HEK293 (cell line): ENCODE results near the gene FRMD4A.

Source experiments
- CTCF ChIA-PET: fragments of 350-600 bp; formaldehyde crosslinking; extraction: SDS; loops from one replicate; lab custom pipeline; 2021; ENCODE audit warnings: antibody characterized with exemption; lab: Yijun Ruan, JAX
- POLR2A ChIA-PET: fragments of 300-600 bp; formaldehyde crosslinking; extraction: SDS; loops from one replicate; lab custom pipeline; 2020; ENCODE audit warnings: antibody characterized with exemption, inconsistent platforms; lab: Yijun Ruan, JAX
- H3K27ac ChIP-seq: fragments of 200-500 bp; sonication (Bioruptor generic); 2 replicates; pipeline ENCODE4 v1.5.1; 2014; ENCODE audit warnings: low read depth, low read length, control low read depth, inconsistent platforms; ENCODE audit errors: extremely low read depth
- H3K36me3 ChIP-seq, 2 experiments: fragments of 200-500 bp in 1 of 2; sonication (Bioruptor generic) in 1 of 2; 1 replicate in 1 of 2; 2 replicates in 1 of 2; pipeline ENCODE4 v1.5.1; 2014 to 2017; ENCODE audit warnings: inconsistent platforms in 2 of 2, low read length in 2 of 2; ENCODE audit not compliant: control insufficient read depth in 2 of 2, insufficient read depth in 1 of 2
- H3K4me1 ChIP-seq: fragments of 200-500 bp; sonication (Bioruptor generic); 2 replicates; pipeline ENCODE4 v1.5.1; 2014; ENCODE audit warnings: mild to moderate bottlenecking, low read length, inconsistent platforms; ENCODE audit not compliant: control insufficient read depth, insufficient read depth
- H3K4me3 ChIP-seq: 2 replicates; pipeline ENCODE4 v1.5.1; 2011; ENCODE audit warnings: low read depth, mild to moderate bottlenecking, control low read depth, low read length, moderate library complexity
- H3K9me3 ChIP-seq: fragments of 200-500 bp; sonication (Bioruptor generic); 2 replicates; pipeline ENCODE4 v1.5.1; 2014; ENCODE audit warnings: low read depth, low read length, inconsistent platforms; ENCODE audit not compliant: control insufficient read depth, insufficient read depth
- EGR2 ChIP-seq: fragments of 450-650 bp; formaldehyde crosslinking; IDR thresholded peaks from 2 replicates; pipeline ENCODE4 v1.5.1; 2016; ENCODE audit warnings: low read depth, missing biosample characterization, missing genetic modification characterization
- GFI1B ChIP-seq: fragments of 450-650 bp; formaldehyde crosslinking; IDR thresholded peaks from 2 replicates; pipeline ENCODE4 v1.5.1; 2016; ENCODE audit warnings: missing biosample characterization, missing genetic modification characterization
- GLI2 ChIP-seq: fragments of 450-650 bp; formaldehyde crosslinking; IDR thresholded peaks from 2 replicates; pipeline ENCODE4; 2017; ENCODE audit warnings: missing biosample characterization, missing genetic modification characterization, low read depth, borderline replicate concordance
- GLIS1 ChIP-seq: fragments of 450-650 bp; formaldehyde crosslinking; IDR thresholded peaks from 2 replicates; pipeline ENCODE4 v1.5.1; 2016; ENCODE audit warnings: missing biosample characterization, missing genetic modification characterization
- SALL2 ChIP-seq: fragments of 450-650 bp; formaldehyde crosslinking; IDR thresholded peaks from 2 replicates; pipeline ENCODE4 v1.5.0; 2017; ENCODE audit warnings: missing biosample characterization, mild to moderate bottlenecking, missing genetic modification characterization, borderline replicate concordance
- SP7 ChIP-seq: fragments of 450-650 bp; formaldehyde crosslinking; IDR thresholded peaks from 2 replicates; pipeline ENCODE4 v1.5.1; 2016; ENCODE audit warnings: missing biosample characterization, missing genetic modification characterization
- ZBTB48 ChIP-seq: fragments of 450-650 bp; formaldehyde crosslinking; IDR thresholded peaks from 2 replicates; pipeline ENCODE4 v1.5.1; 2016; ENCODE audit warnings: missing biosample characterization, missing genetic modification characterization
- ZBTB8A ChIP-seq: fragments of 450-650 bp; formaldehyde crosslinking; IDR thresholded peaks from 2 replicates; pipeline ENCODE4 v1.5.1; 2016; ENCODE audit warnings: missing biosample characterization, missing genetic modification characterization
- ZNF112 ChIP-seq: fragments of 450-650 bp; formaldehyde crosslinking; IDR thresholded peaks from 2 replicates; pipeline ENCODE4 v1.5.0; 2017; ENCODE audit warnings: missing biosample characterization, missing genetic modification characterization
- ZNF114 ChIP-seq: fragments of 450-650 bp; formaldehyde crosslinking; IDR thresholded peaks from 2 replicates; pipeline ENCODE4 v1.5.0; 2017; ENCODE audit warnings: missing biosample characterization, missing genetic modification characterization
- ZNF175 ChIP-seq: fragments of 450-650 bp; formaldehyde crosslinking; IDR thresholded peaks from 2 replicates; pipeline ENCODE4 v1.5.1; 2016; ENCODE audit warnings: missing biosample characterization, missing genetic modification characterization
- ZNF184 ChIP-seq: fragments of 450-650 bp; IDR thresholded peaks from 2 replicates; pipeline ENCODE4 v1.5.1; 2018; ENCODE audit warnings: missing biosample characterization, mild to moderate bottlenecking, missing genetic modification characterization
- ZNF19 ChIP-seq: fragments of 450-650 bp; formaldehyde crosslinking; IDR thresholded peaks from 2 replicates; pipeline ENCODE4; 2016; ENCODE audit warnings: missing biosample characterization, missing genetic modification characterization, low read depth
- ZNF2 ChIP-seq: fragments of 450-650 bp; formaldehyde crosslinking; IDR thresholded peaks from 2 replicates; pipeline ENCODE4 v1.5.1; 2016; ENCODE audit warnings: missing biosample characterization, missing genetic modification characterization
- ZNF248 ChIP-seq: fragments of 450-650 bp; formaldehyde crosslinking; IDR thresholded peaks from 2 replicates; pipeline ENCODE4 v1.5.1; 2017; ENCODE audit warnings: missing biosample characterization, missing genetic modification characterization
- ZNF292 ChIP-seq: fragments of 450-650 bp; formaldehyde crosslinking; IDR thresholded peaks from 2 replicates; pipeline ENCODE4 v1.5.1; 2016; ENCODE audit warnings: low read depth, missing biosample characterization, missing genetic modification characterization, borderline replicate concordance
- ZNF548 ChIP-seq: fragments of 450-650 bp; formaldehyde crosslinking; IDR thresholded peaks from 2 replicates; pipeline ENCODE4 v1.5.1; 2016; ENCODE audit warnings: missing biosample characterization, missing genetic modification characterization
- ZNF560 ChIP-seq: fragments of 450-650 bp; formaldehyde crosslinking; IDR thresholded peaks from 2 replicates; pipeline ENCODE4 v1.5.1; 2017; ENCODE audit warnings: missing biosample characterization, missing genetic modification characterization, borderline replicate concordance
- ZNF701 ChIP-seq: fragments of 450-650 bp; formaldehyde crosslinking; IDR thresholded peaks from 2 replicates; pipeline ENCODE4 v1.5.1; 2016; ENCODE audit warnings: missing biosample characterization, missing genetic modification characterization
- ZNF776 ChIP-seq: fragments of 450-650 bp; formaldehyde crosslinking; IDR thresholded peaks from 2 replicates; pipeline ENCODE4 v1.5.0; 2017; ENCODE audit warnings: missing biosample characterization, missing genetic modification characterization, borderline replicate concordance
- ZNF777 ChIP-seq: fragments of 450-650 bp; formaldehyde crosslinking; IDR thresholded peaks from 2 replicates; pipeline ENCODE4 v1.5.1; 2017; ENCODE audit warnings: missing biosample characterization, missing genetic modification characterization, borderline replicate concordance
- TF ChIP-seq, protein P1 (sequence below): fragments of 450-650 bp; formaldehyde crosslinking; IDR thresholded peaks from 2 replicates; pipeline ENCODE4 v1.5.1; 2016; ENCODE audit warnings: missing biosample characterization, missing genetic modification characterization
- TF ChIP-seq, protein P2 (sequence below): fragments of 450-650 bp; formaldehyde crosslinking; IDR thresholded peaks from 2 replicates; pipeline ENCODE4 v1.5.1; 2016; ENCODE audit warnings: missing biosample characterization, missing genetic modification characterization, low read depth
- TF ChIP-seq, protein P3 (sequence below): fragments of 450-650 bp; formaldehyde crosslinking; IDR thresholded peaks from 2 replicates; pipeline ENCODE4 v1.5.1; 2016; ENCODE audit warnings: missing biosample characterization, missing genetic modification characterization
- TF ChIP-seq, protein P4 (sequence below): fragments of 450-650 bp; formaldehyde crosslinking; IDR thresholded peaks from 2 replicates; pipeline ENCODE4 v1.5.1; 2016; ENCODE audit warnings: missing biosample characterization, missing genetic modification characterization
- TF ChIP-seq, protein P5 (sequence below): fragments of 450-650 bp; formaldehyde crosslinking; IDR thresholded peaks from 2 replicates; pipeline ENCODE4 v1.5.1; 2017; ENCODE audit warnings: missing biosample characterization, missing genetic modification characterization

Gene FRMD4A

DNA sequence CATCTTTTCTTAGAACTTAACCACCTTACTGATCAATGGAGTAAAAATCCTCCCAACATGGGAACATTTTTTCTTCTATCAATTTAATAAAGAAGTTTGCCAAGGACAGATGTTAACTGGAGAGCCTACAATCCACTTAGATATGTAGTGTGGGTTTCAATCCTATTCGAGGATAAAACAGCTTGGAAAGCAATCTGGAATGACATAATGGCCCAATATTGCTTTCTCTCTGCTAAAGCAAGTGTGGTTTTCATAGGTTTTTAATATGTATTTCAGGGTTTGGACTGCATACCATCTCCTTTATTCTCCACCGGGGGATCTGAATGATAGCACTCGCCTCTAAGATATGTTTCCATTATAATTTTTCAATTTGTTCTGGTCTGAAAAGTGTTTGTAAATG, 594.2 kb downstream of the FRMD4A start:
- H3K4me3 ChIP-seq = no peak overlapping the region
- no peak overlapping the region for H3K27ac ChIP-seq
- no peaks in the 10 kb centered on the region for H3K9me3 ChIP-seq
- no peaks in the 10 kb centered on the region for H3K4me1 ChIP-seq
- no peak for TF ChIP-seq ZBTB48 (tag by site-specific recombination)
- no peak for TF ChIP-seq ZNF114 (tag by site-specific recombination)
- TF ChIP-seq, protein P1, sequence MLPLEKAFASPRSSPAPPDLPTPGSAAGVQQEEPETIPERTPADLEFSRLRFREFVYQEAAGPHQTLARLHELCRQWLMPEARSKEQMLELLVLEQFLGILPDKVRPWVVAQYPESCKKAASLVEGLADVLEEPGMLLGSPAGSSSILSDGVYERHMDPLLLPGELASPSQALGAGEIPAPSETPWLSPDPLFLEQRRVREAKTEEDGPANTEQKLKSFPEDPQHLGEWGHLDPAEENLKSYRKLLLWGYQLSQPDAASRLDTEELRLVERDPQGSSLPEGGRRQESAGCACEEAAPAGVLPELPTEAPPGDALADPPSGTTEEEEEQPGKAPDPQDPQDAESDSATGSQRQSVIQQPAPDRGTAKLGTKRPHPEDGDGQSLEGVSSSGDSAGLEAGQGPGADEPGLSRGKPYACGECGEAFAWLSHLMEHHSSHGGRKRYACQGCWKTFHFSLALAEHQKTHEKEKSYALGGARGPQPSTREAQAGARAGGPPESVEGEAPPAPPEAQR (tag by site-specific recombination) = no peak
- TF ChIP-seq GLIS1 (tag by site-specific recombination) = no peak
- no peak for TF ChIP-seq ZNF19 (tag by site-specific recombination)
- no peak for TF ChIP-seq GLI2 (tag by site-specific recombination)
- TF ChIP-seq, protein P2, sequence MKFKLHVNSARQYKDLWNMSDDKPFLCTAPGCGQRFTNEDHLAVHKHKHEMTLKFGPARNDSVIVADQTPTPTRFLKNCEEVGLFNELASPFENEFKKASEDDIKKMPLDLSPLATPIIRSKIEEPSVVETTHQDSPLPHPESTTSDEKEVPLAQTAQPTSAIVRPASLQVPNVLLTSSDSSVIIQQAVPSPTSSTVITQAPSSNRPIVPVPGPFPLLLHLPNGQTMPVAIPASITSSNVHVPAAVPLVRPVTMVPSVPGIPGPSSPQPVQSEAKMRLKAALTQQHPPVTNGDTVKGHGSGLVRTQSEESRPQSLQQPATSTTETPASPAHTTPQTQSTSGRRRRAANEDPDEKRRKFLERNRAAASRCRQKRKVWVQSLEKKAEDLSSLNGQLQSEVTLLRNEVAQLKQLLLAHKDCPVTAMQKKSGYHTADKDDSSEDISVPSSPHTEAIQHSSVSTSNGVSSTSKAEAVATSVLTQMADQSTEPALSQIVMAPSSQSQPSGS = no peak
- TF ChIP-seq ZNF548 = no peak
- no peak for TF ChIP-seq ZNF112 (tag by site-specific recombination)
- TF ChIP-seq, all 188 proteins: peak for 0
- no peaks in the 10 kb centered on the region for H3K36me3 ChIP-seq
- ChIA-PET CTCF (interaction anchor here (0.7 kb wide), 1 partner anchor 75 kb away, joined by 3 read pairs; no protein-coding TSS in a partner anchor), POLR2A (no interaction called here)

DNA sequence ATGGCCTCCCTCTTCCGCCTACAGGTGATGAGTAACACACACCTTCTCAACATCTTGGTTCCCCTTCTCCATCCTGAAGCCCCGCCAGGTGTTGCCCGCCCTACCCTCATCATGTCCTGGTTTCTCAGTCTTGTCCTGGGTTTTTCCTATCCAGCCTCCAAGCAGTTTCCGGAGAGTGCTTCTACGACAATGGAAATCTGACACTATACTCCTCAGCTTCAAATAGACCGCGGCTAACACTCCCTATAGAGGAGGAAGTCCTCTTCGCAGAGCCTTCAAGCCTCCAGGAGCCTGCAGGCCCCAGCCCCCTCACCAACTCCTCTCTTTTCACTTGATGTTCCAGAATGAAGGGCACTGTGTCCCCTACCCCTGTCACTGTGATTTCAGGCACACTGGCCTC, 596.6 kb downstream of the FRMD4A start:
- POLR2A ChIA-PET = no interaction called here
- no peaks in the 10 kb centered on the region for H3K9me3 ChIP-seq
- H3K4me1 ChIP-seq = no peaks in the 10 kb centered on the region
- no peak overlapping the region for H3K4me3 ChIP-seq
- H3K36me3 ChIP-seq = no peaks in the 10 kb centered on the region
- CTCF ChIA-PET = no interaction called here
- TF ChIP-seq ZNF701 (tag by site-specific recombination) (no peak), ZNF2 (tag by site-specific recombination) (no peak), ZNF777 (no peak), EGR2 (tag by site-specific recombination) (peak; percentile 19; the same call in 1 of the 2 replicates)
- TF ChIP-seq, all 188 proteins: peak for 1
- H3K27ac ChIP-seq = no peak overlapping the region

DNA sequence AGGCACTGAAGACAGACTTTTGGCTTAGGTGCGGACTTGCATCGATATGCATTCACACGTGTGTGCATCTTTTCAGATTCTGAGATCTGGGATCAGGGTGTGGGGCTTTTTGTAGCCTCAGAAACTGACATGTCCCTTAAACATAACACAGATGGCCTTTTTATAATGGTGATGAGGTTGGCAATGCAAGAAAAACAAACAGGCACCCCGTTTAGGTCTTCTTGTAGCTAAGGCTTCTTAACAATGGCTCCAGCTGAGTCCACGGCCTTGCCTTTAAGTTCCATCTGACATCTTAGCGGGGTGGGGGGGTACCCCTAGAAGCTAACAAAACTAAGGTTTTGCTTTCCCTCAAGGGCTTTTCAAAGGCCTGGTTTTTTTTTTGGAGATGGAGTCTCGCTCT, 597.7 kb downstream of the FRMD4A start:
- no peaks in the 10 kb centered on the region for H3K9me3 ChIP-seq
- no peak overlapping the region for H3K27ac ChIP-seq
- H3K4me1 ChIP-seq = no peaks in the 10 kb centered on the region
- no peak overlapping the region for H3K4me3 ChIP-seq
- H3K36me3 ChIP-seq = no peaks in the 10 kb centered on the region
- CTCF ChIA-PET = no interaction called here
- POLR2A ChIA-PET = no interaction called here
- TF ChIP-seq ZNF175 (tag by site-specific recombination) (no peak), ZNF184 (tag by site-specific recombination) (no peak), SALL2 (tag by site-specific recombination) (no peak), ZNF776 (no peak), GFI1B (tag by site-specific recombination) (no peak), ZNF560 (tag by site-specific recombination) (no peak), ZNF248 (no peak), ZBTB8A (no peak), SP7 (no peak), ZNF292 (no peak)
- TF ChIP-seq, protein P3, sequence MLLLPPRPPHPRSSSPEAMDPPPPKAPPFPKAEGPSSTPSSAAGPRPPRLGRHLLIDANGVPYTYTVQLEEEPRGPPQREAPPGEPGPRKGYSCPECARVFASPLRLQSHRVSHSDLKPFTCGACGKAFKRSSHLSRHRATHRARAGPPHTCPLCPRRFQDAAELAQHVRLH = no peak
- TF ChIP-seq, protein P4, sequence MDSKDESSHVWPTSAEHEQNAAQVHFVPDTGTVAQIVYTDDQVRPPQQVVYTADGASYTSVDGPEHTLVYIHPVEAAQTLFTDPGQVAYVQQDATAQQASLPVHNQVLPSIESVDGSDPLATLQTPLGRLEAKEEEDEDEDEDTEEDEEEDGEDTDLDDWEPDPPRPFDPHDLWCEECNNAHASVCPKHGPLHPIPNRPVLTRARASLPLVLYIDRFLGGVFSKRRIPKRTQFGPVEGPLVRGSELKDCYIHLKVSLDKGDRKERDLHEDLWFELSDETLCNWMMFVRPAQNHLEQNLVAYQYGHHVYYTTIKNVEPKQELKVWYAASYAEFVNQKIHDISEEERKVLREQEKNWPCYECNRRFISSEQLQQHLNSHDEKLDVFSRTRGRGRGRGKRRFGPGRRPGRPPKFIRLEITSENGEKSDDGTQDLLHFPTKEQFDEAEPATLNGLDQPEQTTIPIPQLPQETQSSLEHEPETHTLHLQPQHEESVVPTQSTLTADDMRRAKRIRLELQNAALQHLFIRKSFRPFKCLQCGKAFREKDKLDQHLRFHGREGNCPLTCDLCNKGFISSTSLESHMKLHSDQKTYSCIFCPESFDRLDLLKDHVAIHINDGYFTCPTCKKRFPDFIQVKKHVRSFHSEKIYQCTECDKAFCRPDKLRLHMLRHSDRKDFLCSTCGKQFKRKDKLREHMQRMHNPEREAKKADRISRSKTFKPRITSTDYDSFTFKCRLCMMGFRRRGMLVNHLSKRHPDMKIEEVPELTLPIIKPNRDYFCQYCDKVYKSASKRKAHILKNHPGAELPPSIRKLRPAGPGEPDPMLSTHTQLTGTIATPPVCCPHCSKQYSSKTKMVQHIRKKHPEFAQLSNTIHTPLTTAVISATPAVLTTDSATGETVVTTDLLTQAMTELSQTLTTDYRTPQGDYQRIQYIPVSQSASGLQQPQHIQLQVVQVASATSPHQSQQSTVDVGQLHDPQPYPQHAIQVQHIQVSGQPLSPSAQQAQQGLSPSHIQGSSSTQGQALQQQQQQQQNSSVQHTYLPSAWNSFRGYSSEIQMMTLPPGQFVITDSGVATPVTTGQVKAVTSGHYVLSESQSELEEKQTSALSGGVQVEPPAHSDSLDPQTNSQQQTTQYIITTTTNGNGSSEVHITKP (tag by site-specific recombination) = no peak
- TF ChIP-seq, protein P5, sequence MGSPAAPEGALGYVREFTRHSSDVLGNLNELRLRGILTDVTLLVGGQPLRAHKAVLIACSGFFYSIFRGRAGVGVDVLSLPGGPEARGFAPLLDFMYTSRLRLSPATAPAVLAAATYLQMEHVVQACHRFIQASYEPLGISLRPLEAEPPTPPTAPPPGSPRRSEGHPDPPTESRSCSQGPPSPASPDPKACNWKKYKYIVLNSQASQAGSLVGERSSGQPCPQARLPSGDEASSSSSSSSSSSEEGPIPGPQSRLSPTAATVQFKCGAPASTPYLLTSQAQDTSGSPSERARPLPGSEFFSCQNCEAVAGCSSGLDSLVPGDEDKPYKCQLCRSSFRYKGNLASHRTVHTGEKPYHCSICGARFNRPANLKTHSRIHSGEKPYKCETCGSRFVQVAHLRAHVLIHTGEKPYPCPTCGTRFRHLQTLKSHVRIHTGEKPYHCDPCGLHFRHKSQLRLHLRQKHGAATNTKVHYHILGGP = no peak
